GM23338 (cell line): ENCODE measurements around the gene MGAT3.
A peak's percentile ranks its signal among the peaks of the same experiment; 100 is the strongest.

Experiments used
- CREB1 ChIP-seq: fragments of 250-450 bp; sonication (Bioruptor Pico); IDR thresholded peaks from 2 replicates; pipeline ENCODE4 v1.5.0; 2020; ENCODE audit warnings: low read depth, mild to moderate bottlenecking, moderate library complexity
- EZH2 ChIP-seq: fragments of 200-600 bp; sonication (generic); IDR thresholded peaks from one replicate; pipeline ENCODE4 v1.8.0; 2017; ENCODE audit warnings: antibody characterized with exemption, mild to moderate bottlenecking, low read depth; ENCODE audit not compliant: unreplicated experiment
- EZH2phosphoT487 ChIP-seq: fragments of 200-600 bp; sonication (generic); IDR thresholded peaks from one replicate; pipeline ENCODE4 v1.8.1; 2018; ENCODE audit warnings: antibody characterized with exemption; ENCODE audit not compliant: unreplicated experiment
- JUNB ChIP-seq: IDR thresholded peaks from one replicate; pipeline ENCODE4 v1.6.1; 2016; ENCODE audit warnings: antibody characterized with exemption; ENCODE audit not compliant: unreplicated experiment
- NANOG ChIP-seq: IDR thresholded peaks from 2 replicates; pipeline ENCODE4 v1.6.1; 2016; ENCODE audit warnings: antibody characterized with exemption, borderline replicate concordance
- POLR2AphosphoS5 ChIP-seq: IDR thresholded peaks from 2 replicates; pipeline ENCODE4 v1.6.1; 2016; ENCODE audit warnings: antibody characterized with exemption, low read depth
- STAT1 ChIP-seq: IDR thresholded peaks from one replicate; pipeline ENCODE4 v1.6.1; 2016; ENCODE audit warnings: antibody characterized with exemption; ENCODE audit not compliant: unreplicated experiment
- ZNF114 ChIP-seq: fragments of 250-450 bp; sonication (Bioruptor Pico); IDR thresholded peaks from 2 replicates; pipeline ENCODE4 v1.5.0; 2020; ENCODE audit warnings: mild to moderate bottlenecking, moderate library complexity
- ZNF331 ChIP-seq: fragments of 250-450 bp; sonication (Bioruptor Pico); IDR thresholded peaks from 2 replicates; pipeline ENCODE4 v1.5.0; 2020; ENCODE audit warnings: low read depth, mild to moderate bottlenecking, moderate library complexity
- TF ChIP-seq, protein P1 (sequence below), 2 experiments: fragments of 200-600 bp in 1 of 2; sonication (generic) in 1 of 2; conservative IDR thresholded peaks; 2 replicates each; pipeline versions ENCODE4 v1.5.1 to v1.6.1; 2016 to 2017; ENCODE audit warnings: antibody characterized with exemption in 2 of 2, low read depth in 2 of 2, mild to moderate bottlenecking in 2 of 2, moderate library complexity in 1 of 2
- TF ChIP-seq, protein P2 (sequence below): IDR thresholded peaks from one replicate; pipeline ENCODE4 v1.6.1; 2018; ENCODE audit warnings: antibody characterized with exemption; ENCODE audit not compliant: unreplicated experiment
- TF ChIP-seq, protein P3 (sequence below): fragments of 250-450 bp; sonication (Bioruptor Pico); IDR thresholded peaks from 2 replicates; pipeline ENCODE4 v1.5.0; 2020; ENCODE audit warnings: mild to moderate bottlenecking, moderate library complexity

GRCh38 chr22:39418696-39419095, 38.1 kb upstream of the MGAT3 start:
- TF ChIP-seq, protein P1, sequence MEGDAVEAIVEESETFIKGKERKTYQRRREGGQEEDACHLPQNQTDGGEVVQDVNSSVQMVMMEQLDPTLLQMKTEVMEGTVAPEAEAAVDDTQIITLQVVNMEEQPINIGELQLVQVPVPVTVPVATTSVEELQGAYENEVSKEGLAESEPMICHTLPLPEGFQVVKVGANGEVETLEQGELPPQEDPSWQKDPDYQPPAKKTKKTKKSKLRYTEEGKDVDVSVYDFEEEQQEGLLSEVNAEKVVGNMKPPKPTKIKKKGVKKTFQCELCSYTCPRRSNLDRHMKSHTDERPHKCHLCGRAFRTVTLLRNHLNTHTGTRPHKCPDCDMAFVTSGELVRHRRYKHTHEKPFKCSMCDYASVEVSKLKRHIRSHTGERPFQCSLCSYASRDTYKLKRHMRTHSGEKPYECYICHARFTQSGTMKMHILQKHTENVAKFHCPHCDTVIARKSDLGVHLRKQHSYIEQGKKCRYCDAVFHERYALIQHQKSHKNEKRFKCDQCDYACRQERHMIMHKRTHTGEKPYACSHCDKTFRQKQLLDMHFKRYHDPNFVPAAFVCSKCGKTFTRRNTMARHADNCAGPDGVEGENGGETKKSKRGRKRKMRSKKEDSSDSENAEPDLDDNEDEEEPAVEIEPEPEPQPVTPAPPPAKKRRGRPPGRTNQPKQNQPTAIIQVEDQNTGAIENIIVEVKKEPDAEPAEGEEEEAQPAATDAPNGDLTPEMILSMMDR (conservative IDR thresholded peaks at IDR 0.05; ENCODE audit: low read depth in 2 of 2), result 0 out of 4 replicates have a peak, but pooled peaks of 1 of the 2 experiments have one; percentile 5
- TF ChIP-seq EZH2 (no peak), JUNB (no peak), EZH2phosphoT487 (no peak), POLR2AphosphoS5 (no peak), ZNF114 (CRISPR knock-in tag) (no peak), STAT1 (no peak), NANOG (no peak), CREB1 (no peak), ZNF331 (CRISPR knock-in tag) (no peak)
- TF ChIP-seq, protein P2, sequence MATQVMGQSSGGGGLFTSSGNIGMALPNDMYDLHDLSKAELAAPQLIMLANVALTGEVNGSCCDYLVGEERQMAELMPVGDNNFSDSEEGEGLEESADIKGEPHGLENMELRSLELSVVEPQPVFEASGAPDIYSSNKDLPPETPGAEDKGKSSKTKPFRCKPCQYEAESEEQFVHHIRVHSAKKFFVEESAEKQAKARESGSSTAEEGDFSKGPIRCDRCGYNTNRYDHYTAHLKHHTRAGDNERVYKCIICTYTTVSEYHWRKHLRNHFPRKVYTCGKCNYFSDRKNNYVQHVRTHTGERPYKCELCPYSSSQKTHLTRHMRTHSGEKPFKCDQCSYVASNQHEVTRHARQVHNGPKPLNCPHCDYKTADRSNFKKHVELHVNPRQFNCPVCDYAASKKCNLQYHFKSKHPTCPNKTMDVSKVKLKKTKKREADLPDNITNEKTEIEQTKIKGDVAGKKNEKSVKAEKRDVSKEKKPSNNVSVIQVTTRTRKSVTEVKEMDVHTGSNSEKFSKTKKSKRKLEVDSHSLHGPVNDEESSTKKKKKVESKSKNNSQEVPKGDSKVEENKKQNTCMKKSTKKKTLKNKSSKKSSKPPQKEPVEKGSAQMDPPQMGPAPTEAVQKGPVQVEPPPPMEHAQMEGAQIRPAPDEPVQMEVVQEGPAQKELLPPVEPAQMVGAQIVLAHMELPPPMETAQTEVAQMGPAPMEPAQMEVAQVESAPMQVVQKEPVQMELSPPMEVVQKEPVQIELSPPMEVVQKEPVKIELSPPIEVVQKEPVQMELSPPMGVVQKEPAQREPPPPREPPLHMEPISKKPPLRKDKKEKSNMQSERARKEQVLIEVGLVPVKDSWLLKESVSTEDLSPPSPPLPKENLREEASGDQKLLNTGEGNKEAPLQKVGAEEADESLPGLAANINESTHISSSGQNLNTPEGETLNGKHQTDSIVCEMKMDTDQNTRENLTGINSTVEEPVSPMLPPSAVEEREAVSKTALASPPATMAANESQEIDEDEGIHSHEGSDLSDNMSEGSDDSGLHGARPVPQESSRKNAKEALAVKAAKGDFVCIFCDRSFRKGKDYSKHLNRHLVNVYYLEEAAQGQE, result no peak
- TF ChIP-seq, protein P3, sequence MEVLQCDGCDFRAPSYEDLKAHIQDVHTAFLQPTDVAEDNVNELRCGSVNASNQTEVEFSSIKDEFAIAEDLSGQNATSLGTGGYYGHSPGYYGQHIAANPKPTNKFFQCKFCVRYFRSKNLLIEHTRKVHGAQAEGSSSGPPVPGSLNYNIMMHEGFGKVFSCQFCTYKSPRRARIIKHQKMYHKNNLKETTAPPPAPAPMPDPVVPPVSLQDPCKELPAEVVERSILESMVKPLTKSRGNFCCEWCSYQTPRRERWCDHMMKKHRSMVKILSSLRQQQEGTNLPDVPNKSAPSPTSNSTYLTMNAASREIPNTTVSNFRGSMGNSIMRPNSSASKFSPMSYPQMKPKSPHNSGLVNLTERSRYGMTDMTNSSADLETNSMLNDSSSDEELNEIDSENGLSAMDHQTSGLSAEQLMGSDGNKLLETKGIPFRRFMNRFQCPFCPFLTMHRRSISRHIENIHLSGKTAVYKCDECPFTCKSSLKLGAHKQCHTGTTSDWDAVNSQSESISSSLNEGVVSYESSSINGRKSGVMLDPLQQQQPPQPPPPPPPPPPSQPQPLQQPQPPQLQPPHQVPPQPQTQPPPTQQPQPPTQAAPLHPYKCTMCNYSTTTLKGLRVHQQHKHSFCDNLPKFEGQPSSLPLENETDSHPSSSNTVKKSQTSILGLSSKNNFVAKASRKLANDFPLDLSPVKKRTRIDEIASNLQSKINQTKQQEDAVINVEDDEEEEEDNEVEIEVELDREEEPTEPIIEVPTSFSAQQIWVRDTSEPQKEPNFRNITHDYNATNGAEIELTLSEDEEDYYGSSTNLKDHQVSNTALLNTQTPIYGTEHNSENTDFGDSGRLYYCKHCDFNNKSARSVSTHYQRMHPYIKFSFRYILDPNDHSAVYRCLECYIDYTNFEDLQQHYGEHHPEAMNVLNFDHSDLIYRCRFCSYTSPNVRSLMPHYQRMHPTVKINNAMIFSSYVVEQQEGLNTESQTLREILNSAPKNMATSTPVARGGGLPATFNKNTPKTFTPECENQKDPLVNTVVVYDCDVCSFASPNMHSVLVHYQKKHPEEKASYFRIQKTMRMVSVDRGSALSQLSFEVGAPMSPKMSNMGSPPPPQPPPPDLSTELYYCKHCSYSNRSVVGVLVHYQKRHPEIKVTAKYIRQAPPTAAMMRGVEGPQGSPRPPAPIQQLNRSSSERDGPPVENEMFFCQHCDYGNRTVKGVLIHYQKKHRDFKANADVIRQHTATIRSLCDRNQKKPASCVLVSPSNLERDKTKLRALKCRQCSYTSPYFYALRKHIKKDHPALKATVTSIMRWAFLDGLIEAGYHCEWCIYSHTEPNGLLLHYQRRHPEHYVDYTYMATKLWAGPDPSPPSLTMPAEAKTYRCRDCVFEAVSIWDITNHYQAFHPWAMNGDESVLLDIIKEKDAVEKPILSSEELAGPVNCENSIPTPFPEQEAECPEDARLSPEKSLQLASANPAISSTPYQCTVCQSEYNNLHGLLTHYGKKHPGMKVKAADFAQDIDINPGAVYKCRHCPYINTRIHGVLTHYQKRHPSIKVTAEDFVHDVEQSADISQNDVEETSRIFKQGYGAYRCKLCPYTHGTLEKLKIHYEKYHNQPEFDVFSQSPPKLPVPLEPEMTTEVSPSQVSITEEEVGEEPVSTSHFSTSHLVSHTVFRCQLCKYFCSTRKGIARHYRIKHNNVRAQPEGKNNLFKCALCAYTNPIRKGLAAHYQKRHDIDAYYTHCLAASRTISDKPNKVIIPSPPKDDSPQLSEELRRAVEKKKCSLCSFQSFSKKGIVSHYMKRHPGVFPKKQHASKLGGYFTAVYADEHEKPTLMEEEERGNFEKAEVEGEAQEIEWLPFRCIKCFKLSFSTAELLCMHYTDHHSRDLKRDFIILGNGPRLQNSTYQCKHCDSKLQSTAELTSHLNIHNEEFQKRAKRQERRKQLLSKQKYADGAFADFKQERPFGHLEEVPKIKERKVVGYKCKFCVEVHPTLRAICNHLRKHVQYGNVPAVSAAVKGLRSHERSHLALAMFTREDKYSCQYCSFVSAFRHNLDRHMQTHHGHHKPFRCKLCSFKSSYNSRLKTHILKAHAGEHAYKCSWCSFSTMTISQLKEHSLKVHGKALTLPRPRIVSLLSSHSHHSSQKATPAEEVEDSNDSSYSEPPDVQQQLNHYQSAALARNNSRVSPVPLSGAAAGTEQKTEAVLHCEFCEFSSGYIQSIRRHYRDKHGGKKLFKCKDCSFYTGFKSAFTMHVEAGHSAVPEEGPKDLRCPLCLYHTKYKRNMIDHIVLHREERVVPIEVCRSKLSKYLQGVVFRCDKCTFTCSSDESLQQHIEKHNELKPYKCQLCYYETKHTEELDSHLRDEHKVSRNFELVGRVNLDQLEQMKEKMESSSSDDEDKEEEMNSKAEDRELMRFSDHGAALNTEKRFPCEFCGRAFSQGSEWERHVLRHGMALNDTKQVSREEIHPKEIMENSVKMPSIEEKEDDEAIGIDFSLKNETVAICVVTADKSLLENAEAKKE (CRISPR knock-in tag), result no peak
